RWPE2 (cell line): Measurements from ENCODE around the gene ENC1.

Experiments used
- ATAC-seq: fragments of 200-7000 bp; cut with Tn5 transposase; 3 replicates; pipeline ENCODE4 v1.9.1; 2021; ENCODE audit warnings: low read depth
- DNase-seq: peaks from one replicate; pipeline ENCODE4 v3.0.0-alpha.2; 2020; ENCODE audit warnings: low spot score
- H3K27ac ChIP-seq: fragments of 450-650 bp; 2 replicates; pipeline ENCODE4 v1.5.1; 2017; ENCODE audit warnings: mild to moderate bottlenecking; ENCODE audit not compliant: poor library complexity, severe bottlenecking
- H3K27me3 ChIP-seq: fragments of 250-450 bp; sonication (Bioruptor Pico); 2 replicates; pipeline ENCODE4 v1.5.1; 2021; ENCODE audit warnings: mild to moderate bottlenecking, moderate library complexity; ENCODE audit not compliant: insufficient read depth, poor library complexity, severe bottlenecking
- H3K36me3 ChIP-seq: fragments of 250-450 bp; sonication (Bioruptor Pico); 2 replicates; pipeline ENCODE4 v1.5.1; 2020; ENCODE audit warnings: low read depth, mild to moderate bottlenecking, moderate library complexity
- H3K4me1 ChIP-seq: fragments of 250-450 bp; sonication (Bioruptor Pico); 2 replicates; pipeline ENCODE4 v1.5.1; 2021; ENCODE audit warnings: mild to moderate bottlenecking, moderate library complexity; ENCODE audit not compliant: insufficient read depth, poor library complexity, severe bottlenecking
- H3K4me3 ChIP-seq: fragments of 250-450 bp; sonication (Bioruptor Pico); 2 replicates; pipeline ENCODE4 v1.5.1; 2021; ENCODE audit warnings: mild to moderate bottlenecking, moderate library complexity; ENCODE audit not compliant: severe bottlenecking
- H3K9me3 ChIP-seq: fragments of 250-450 bp; sonication (Bioruptor Pico); 2 replicates; pipeline ENCODE4 v1.5.1; 2021; ENCODE audit warnings: mild to moderate bottlenecking, moderate library complexity; ENCODE audit not compliant: severe bottlenecking
- CTCF ChIP-seq: fragments of 450-650 bp; IDR thresholded peaks from one replicate; pipeline ENCODE4 v1.5.1; 2017; ENCODE audit warnings: mild to moderate bottlenecking, moderate library complexity; ENCODE audit not compliant: poor library complexity, severe bottlenecking

ENC1 gene

GRCh38 chr5:74579215-74579614, 61.3 kb downstream of the ENC1 start:
- Histone ChIP-seq H3K27ac (no peak overlapping the region), H3K9me3 (no peaks in the 10 kb centered on the region), H3K36me3 (no peaks in the 10 kb centered on the region), H3K4me1 (peaks cover 21% of the 10 kb centered on the region), H3K27me3 (no peaks in the 10 kb centered on the region), H3K4me3 (no peak overlapping the region)
- ATAC-seq: no peak
- no peak for DNase-seq
- TF ChIP-seq CTCF: no peak

GRCh38 chr5:74578356-74579044, 62.0 kb downstream of the ENC1 start:
- DNase-seq (no peak), ATAC-seq (no peak)
- Histone ChIP-seq H3K4me1 (peaks cover 21% of the 10 kb centered on the region), H3K27me3 (no peaks in the 10 kb centered on the region), H3K4me3 (no peak overlapping the region), H3K36me3 (no peaks in the 10 kb centered on the region), H3K27ac (no peak overlapping the region), H3K9me3 (no peaks in the 10 kb centered on the region)
- no peak for TF ChIP-seq CTCF
